Activated CD4-positive, alpha-beta T cell treated with anti-CD3 and anti-CD28 coated beads, Interleukin-2, amount 10 ng/mL, durations not matched to agents 24 days and 14 days (primary cell): ENCODE data around the gene HERPUD2. TPM values are rescaled to one million over a fixed set of nuclear protein-coding genes. Genes with fewer than 3 reads are reported as not detected.

Experiments used
- DNase-seq: peaks from one replicate; pipeline ENCODE4 v3.0.0; 2022
- H3K27ac Mint-ChIP-seq: one replicate; pipeline ENCODE4 v1.8.0; 2022; ENCODE audit warnings: mild to moderate bottlenecking, mixed read lengths
- H3K27me3 Mint-ChIP-seq: one replicate; pipeline ENCODE4 v1.8.0; 2022; ENCODE audit warnings: mixed read lengths
- H3K36me3 Mint-ChIP-seq: one replicate; pipeline ENCODE4 v1.8.0; 2022; ENCODE audit warnings: low read depth, mild to moderate bottlenecking, mixed read lengths
- H3K4me1 Mint-ChIP-seq: one replicate; pipeline ENCODE4 v1.8.0; 2021; ENCODE audit warnings: mixed read lengths
- H3K4me3 Mint-ChIP-seq: one replicate; pipeline ENCODE4 v1.8.0; 2022; ENCODE audit warnings: mild to moderate bottlenecking, moderate library complexity, mixed read lengths
- H3K9me3 Mint-ChIP-seq: one replicate; pipeline ENCODE4 v1.8.0; 2021; ENCODE audit warnings: mixed read lengths
- intact Hi-C: fragments of 100-400 bp; cut with micrococcal nuclease; formaldehyde crosslinking; loops from one replicate; pipeline ENCODE4 v1.15.1; 2023
- total RNA-seq: library from RNA; stranded (reverse); gene quantifications from 2 replicates; pipeline ENCODE4 v1.2.3, GENCODE V29; 2022

The HERPUD2 gene, protein sequence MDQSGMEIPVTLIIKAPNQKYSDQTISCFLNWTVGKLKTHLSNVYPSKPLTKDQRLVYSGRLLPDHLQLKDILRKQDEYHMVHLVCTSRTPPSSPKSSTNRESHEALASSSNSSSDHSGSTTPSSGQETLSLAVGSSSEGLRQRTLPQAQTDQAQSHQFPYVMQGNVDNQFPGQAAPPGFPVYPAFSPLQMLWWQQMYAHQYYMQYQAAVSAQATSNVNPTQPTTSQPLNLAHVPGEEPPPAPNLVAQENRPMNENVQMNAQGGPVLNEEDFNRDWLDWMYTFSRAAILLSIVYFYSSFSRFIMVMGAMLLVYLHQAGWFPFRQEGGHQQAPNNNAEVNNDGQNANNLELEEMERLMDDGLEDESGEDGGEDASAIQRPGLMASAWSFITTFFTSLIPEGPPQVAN
- total RNA-seq, result 20.3 and 20.4 TPM in 2 replicates

DNA sequence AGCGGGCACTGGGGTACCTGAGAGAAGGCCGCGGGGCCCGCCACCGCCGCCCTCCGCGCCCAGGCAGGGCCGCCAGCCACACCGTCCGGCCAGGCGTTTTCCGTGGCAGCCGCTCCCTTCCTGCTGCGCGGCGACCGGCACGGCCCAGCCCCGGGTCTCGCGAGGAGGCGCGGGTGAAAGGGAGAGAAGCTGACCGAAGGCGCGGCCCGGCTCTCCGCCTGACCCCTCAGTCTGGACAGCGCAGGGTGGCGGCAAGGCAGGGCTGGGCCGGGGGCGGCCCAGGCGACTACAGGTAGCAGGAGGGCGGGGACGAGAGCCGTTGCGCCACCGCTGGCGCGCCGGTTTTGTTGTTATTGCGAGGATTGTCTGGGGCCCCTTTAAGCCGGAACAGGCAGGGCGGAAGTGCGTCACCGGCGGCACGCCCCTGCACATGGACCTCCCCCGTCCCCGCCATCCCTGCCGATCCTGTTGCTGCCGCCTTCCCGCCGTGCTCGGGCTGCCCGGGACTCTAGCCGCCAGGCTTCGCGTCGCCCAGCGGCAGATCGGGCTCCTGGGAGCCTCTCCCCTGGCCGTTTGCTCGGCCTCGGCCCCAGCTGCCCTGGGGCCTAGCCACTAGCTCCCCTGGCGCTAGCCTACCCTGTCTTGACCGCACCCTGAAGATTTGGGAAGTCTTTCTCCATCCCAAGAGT is at the start of gene HERPUD2:
HERPUD2 (minus strand) TSS at position 352 of the 689 bp plus-strand sequence. CDS start 805 bp downstream, outside the sequence.
- H3K9me3 Mint-ChIP-seq, result no peaks in the 10 kb centered on the region
- no peaks in the 10 kb centered on the region for H3K27me3 Mint-ChIP-seq
- H3K4me1 Mint-ChIP-seq, result peaks cover 48% of the 10 kb centered on the region
- DNase-seq, result peak; percentile 97
- H3K27ac Mint-ChIP-seq, result peak within 1 kb of the TSS; percentile 97
- peak within 1 kb of the TSS; percentile 94 for H3K4me3 Mint-ChIP-seq
- intact Hi-C loops, result loop anchor here (1.0 to 5.0 kb wide), 8 partner anchors 14 to 696 kb away; partner anchors contain the start of genes DPY19L1, EEPD1 and SEPTIN7
- H3K36me3 Mint-ChIP-seq, result peaks cover 16% of the 10 kb centered on the region

- no peak overlapping the region for H3K4me3 Mint-ChIP-seq
- no peak for DNase-seq
- H3K27me3 Mint-ChIP-seq, result peaks cover 27% of the 10 kb centered on the region
- no peak overlapping the region for H3K27ac Mint-ChIP-seq
- H3K36me3 Mint-ChIP-seq, result no peaks in the 10 kb centered on the region
- no peaks in the 10 kb centered on the region for H3K4me1 Mint-ChIP-seq
- intact Hi-C loops, result no loop called here
- H3K9me3 Mint-ChIP-seq, result peaks cover 7% of the 10 kb centered on the region
Observed at GRCh38 chr7:35738889-35739288, 44.0 kb upstream of the HERPUD2 start.

DNA sequence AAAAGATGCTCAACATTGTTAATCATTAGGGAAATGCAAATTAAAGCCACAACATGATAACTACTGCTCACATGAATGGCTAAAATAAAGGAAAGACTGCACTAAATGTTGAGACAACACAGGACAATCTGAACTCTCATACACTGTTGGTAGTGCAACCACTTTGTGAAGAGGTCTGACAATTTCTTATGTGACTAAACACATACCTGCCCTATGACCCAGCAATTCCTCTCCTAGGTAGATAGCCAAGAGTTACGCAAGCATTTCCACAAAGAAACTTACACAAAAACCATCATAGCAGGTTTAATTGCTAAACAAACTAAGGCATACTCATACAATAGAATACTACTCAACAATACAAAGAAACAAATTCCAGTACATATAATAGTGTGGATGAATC is 41.8 kb upstream of the HERPUD2 start:
- Mint-ChIP-seq H3K9me3 (peaks cover 4% of the 10 kb centered on the region), H3K4me1 (no peaks in the 10 kb centered on the region), H3K4me3 (no peak overlapping the region), H3K27me3 (peaks cover 25% of the 10 kb centered on the region), H3K36me3 (no peaks in the 10 kb centered on the region), H3K27ac (no peak overlapping the region)
- intact Hi-C loops, result no loop called here
- no peak for DNase-seq

DNA sequence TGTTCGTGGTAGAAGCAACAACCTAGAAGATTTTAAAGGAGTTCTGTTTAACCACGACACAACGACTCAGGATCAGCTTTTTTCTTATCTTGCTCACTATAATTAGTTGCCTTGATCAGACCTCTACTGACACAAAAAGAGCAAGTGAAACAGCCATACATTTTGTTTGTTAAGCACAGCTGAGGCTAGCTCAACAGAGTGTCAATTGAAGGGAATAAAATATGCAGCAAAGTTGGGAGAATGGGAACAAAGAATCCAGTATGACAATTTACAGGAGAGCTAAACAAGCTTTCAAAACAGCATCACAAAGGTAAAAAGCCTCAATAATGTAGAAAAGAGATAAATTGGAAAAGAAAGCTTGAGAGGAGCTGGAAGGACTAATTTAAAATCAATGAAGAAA is 40.5 kb upstream of the HERPUD2 start:
- DNase-seq, result no peak
- Mint-ChIP-seq H3K4me1 (peaks cover 3% of the 10 kb centered on the region), H3K27me3 (peaks cover 19% of the 10 kb centered on the region), H3K36me3 (no peaks in the 10 kb centered on the region), H3K27ac (no peak overlapping the region), H3K4me3 (no peak overlapping the region), H3K9me3 (no peaks in the 10 kb centered on the region)
- intact Hi-C loops, result no loop called here

- Mint-ChIP-seq H3K9me3 (no peaks in the 10 kb centered on the region), H3K4me3 (no peak overlapping the region), H3K4me1 (peaks cover 14% of the 10 kb centered on the region), H3K27ac (no peak overlapping the region), H3K36me3 (no peaks in the 10 kb centered on the region), H3K27me3 (peaks cover 19% of the 10 kb centered on the region)
- DNase-seq, result no peak
- intact Hi-C loops, result no loop called here
Observed at GRCh38 chr7:35734001-35734483, 39.1 kb upstream of the HERPUD2 start.

- Mint-ChIP-seq H3K27ac (no peak overlapping the region), H3K9me3 (no peaks in the 10 kb centered on the region), H3K4me1 (peaks cover 29% of the 10 kb centered on the region), H3K4me3 (no peak overlapping the region), H3K27me3 (peaks cover 16% of the 10 kb centered on the region), H3K36me3 (no peaks in the 10 kb centered on the region)
- intact Hi-C loops, result loop anchor here (2.0 kb wide), 1 partner anchor 23 kb away; no protein-coding TSS in a partner anchor
- DNase-seq, result no peak
Observed at GRCh38 chr7:35731349-35731748, 36.4 kb upstream of the HERPUD2 start.

GRCh38 chr7:35729061-35729783 is 34.3 kb upstream of the HERPUD2 start:
- intact Hi-C loops, result loop anchor here (1.0 to 10.0 kb wide), 3 partner anchors 72 to 666 kb away; partner anchors contain the start of gene SEPTIN7
- Mint-ChIP-seq H3K4me3 (peak overlapping the region; percentile 39), H3K27me3 (peaks cover 11% of the 10 kb centered on the region), H3K9me3 (no peaks in the 10 kb centered on the region), H3K27ac (peak overlapping the region; percentile 48), H3K36me3 (no peaks in the 10 kb centered on the region), H3K4me1 (peaks cover 44% of the 10 kb centered on the region)
- peak; percentile 74 for DNase-seq

- intact Hi-C loops, result loop anchor here (1.0 to 10.0 kb wide), 3 partner anchors 71 to 666 kb away; partner anchors contain the start of gene SEPTIN7
- Mint-ChIP-seq H3K4me1 (peaks cover 44% of the 10 kb centered on the region), H3K36me3 (no peaks in the 10 kb centered on the region), H3K9me3 (no peaks in the 10 kb centered on the region), H3K27ac (peak overlapping the region; percentile 48), H3K27me3 (peaks cover 9% of the 10 kb centered on the region), H3K4me3 (peak overlapping the region; percentile 13)
- no peak for DNase-seq
Observed at GRCh38 chr7:35728412-35729060, 33.6 kb upstream of the HERPUD2 start.

DNA sequence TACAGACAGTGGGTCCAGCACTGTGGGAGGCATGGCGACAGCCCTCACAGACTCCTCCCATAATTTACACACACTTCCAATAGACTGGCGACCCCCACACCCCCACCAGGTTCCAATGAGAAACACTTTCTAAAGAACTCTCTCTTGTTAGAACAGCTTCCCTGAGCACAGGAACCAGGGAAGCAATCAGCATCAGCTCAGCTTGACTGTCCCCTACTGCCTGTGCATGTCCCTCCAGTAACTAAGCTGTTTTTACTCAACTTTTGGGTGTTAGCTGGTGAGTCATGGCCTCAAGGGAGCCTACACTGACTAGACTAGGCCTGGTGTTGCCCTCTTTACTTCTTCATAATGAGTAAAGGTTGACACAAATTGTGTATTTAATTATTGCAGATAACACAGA is 32.6 kb upstream of the HERPUD2 start:
- no peak overlapping the region for H3K27ac Mint-ChIP-seq
- intact Hi-C loops, result loop anchor here (5.0 to 10.0 kb wide), 2 partner anchors 70 to 667 kb away; no protein-coding TSS in a partner anchor

DNA sequence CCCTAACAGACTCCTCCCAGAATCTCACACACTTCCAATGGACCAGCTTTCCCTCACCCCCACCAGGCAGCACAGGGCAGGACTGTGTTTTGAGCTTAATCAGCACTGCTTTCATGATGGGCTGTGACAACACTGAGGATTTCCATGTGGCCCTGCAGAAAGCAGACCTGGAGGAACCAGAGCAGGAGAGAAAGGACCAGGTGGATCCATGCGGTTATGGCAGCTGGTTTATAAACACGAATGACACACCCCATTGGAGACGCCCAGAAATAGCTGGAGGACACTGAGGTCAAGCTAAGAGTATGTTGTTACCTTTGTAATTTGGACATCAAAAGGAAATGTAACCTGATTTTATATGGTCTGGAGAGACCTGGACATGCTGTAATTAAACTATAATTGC is 31.7 kb upstream of the HERPUD2 start:
- intact Hi-C loops, result loop anchor here (5.0 to 10.0 kb wide), 2 partner anchors 69 to 668 kb away; no protein-coding TSS in a partner anchor
- Mint-ChIP-seq H3K27ac (no peak overlapping the region), H3K9me3 (peaks cover 4% of the 10 kb centered on the region), H3K4me1 (peaks cover 54% of the 10 kb centered on the region), H3K4me3 (no peak overlapping the region), H3K36me3 (no peaks in the 10 kb centered on the region), H3K27me3 (peaks cover 1% of the 10 kb centered on the region)
- no peak for DNase-seq

More for the DNA sequence above, 32.6 kb upstream of the HERPUD2 start:
- Mint-ChIP-seq H3K4me1 (peaks cover 52% of the 10 kb centered on the region), H3K36me3 (no peaks in the 10 kb centered on the region), H3K9me3 (peaks cover 4% of the 10 kb centered on the region), H3K27me3 (peaks cover 9% of the 10 kb centered on the region), H3K4me3 (no peak overlapping the region)
- peak; percentile 62 for DNase-seq

GRCh38 chr7:35725280-35725680 is 30.3 kb upstream of the HERPUD2 start:
- Mint-ChIP-seq H3K9me3 (peaks cover 4% of the 10 kb centered on the region), H3K36me3 (no peaks in the 10 kb centered on the region), H3K4me3 (peak overlapping the region; percentile 49), H3K4me1 (peaks cover 50% of the 10 kb centered on the region), H3K27ac (peak overlapping the region; percentile 39), H3K27me3 (peaks cover 2% of the 10 kb centered on the region)
- intact Hi-C loops, result loop anchor here (1.0 to 10.0 kb wide), 3 partner anchors 30 to 670 kb away; partner anchors contain the start of gene HERPUD2
- peak; percentile 87 for DNase-seq

GRCh38 chr7:35723011-35723410 is 28.1 kb upstream of the HERPUD2 start:
- peak overlapping the region; percentile 40 for H3K4me3 Mint-ChIP-seq
- intact Hi-C loops, result loop anchor here (1.0 to 10.0 kb wide), 3 partner anchors 30 to 672 kb away; no protein-coding TSS in a partner anchor
- peaks cover 4% of the 10 kb centered on the region for H3K9me3 Mint-ChIP-seq
- H3K27ac Mint-ChIP-seq, result peak overlapping the region; percentile 61
- H3K36me3 Mint-ChIP-seq, result no peaks in the 10 kb centered on the region
- no peak for DNase-seq
- peaks cover 12% of the 10 kb centered on the region for H3K27me3 Mint-ChIP-seq
- H3K4me1 Mint-ChIP-seq, result peaks cover 30% of the 10 kb centered on the region
